Measurements from ENCODE around the gene DLD.
"Not testable (repeated sequence)": the region's sequence is repeated elsewhere in the genome, so short reads cannot be mapped to it uniquely, and the experiment has no call there.

DLD gene

GRCh38 chr7:107874605-107875446, 16.2 kb upstream of the DLD start:
- peak; percentile 72 for DNase-seq

- DNase-seq, result no peak
These were observed 14.1 kb upstream of the DLD start for GRCh38 chr7:107876916-107877315.

- no peak for DNase-seq
These were observed 13.1 kb upstream of the DLD start for GRCh38 chr7:107877731-107878382.

- DNase-seq, result no peak
These were observed 12.3 kb upstream of the DLD start for GRCh38 chr7:107878636-107879035.

- DNase-seq, result peak; percentile 76
These were observed 11.5 kb upstream of the DLD start for GRCh38 chr7:107879400-107880035.

- DNase-seq, result no peak
These were observed 8.2 kb upstream of the DLD start for GRCh38 chr7:107882766-107883165.

- no peak for DNase-seq
These were observed 6.7 kb upstream of the DLD start for GRCh38 chr7:107884066-107884818.

GRCh38 chr7:107887827-107888226, 3.2 kb upstream of the DLD start:
- DNase-seq, result not testable (repeated sequence)

GRCh38 chr7:107889992-107890391, 991 bp upstream of the DLD start:
- DNase-seq, result no peak

- peak; percentile 62 for DNase-seq
These were observed 456 bp upstream of the DLD start for GRCh38 chr7:107890493-107890961.

GRCh38 chr7:107891636-107892366, 818 bp downstream of the DLD start:
- DNase-seq, result peak; percentile 53

GRCh38 chr7:107892367-107892741, 1.4 kb downstream of the DLD start:
- DNase-seq, result not testable (repeated sequence)

GRCh38 chr7:107898997-107899594, 8.1 kb downstream of the DLD start:
- DNase-seq, result no peak

GRCh38 chr7:107900496-107901015, 9.6 kb downstream of the DLD start:
- no peak for DNase-seq

GRCh38 chr7:107902381-107902780, 11.4 kb downstream of the DLD start:
- no peak for DNase-seq

- no peak for DNase-seq
These were observed 16.8 kb downstream of the DLD start for GRCh38 chr7:107907790-107908189.

GRCh38 chr7:107909445-107909844, 18.5 kb downstream of the DLD start:
- no peak for DNase-seq

- DNase-seq, result no peak
These were observed 21.0 kb downstream of the DLD start for GRCh38 chr7:107911981-107912380.

- no peak for DNase-seq
These were observed 22.9 kb downstream of the DLD start for GRCh38 chr7:107913851-107914250.

GRCh38 chr7:107914831-107915230, 23.8 kb downstream of the DLD start:
- no peak for DNase-seq

- no peak for DNase-seq
These were observed 24.6 kb downstream of the DLD start for GRCh38 chr7:107915541-107915940.

Data from NCI-H69 (cell line).